ENCODE results near the gene MGST2.
"Not testable (repeated sequence)": the region's sequence is repeated elsewhere in the genome, so short reads cannot be mapped to it uniquely, and the experiment has no call there.

Gene MGST2

GRCh38 chr4:139672732-139673131 is 7.1 kb downstream of the MGST2 start:
- DNase-seq = no peak

- DNase-seq = no peak
Measured at GRCh38 chr4:139674875-139675550, 9.4 kb downstream of the MGST2 start.

- DNase-seq = no peak
Measured at GRCh38 chr4:139675651-139676050, 10.0 kb downstream of the MGST2 start.

GRCh38 chr4:139676365-139676764 is 10.7 kb downstream of the MGST2 start:
- DNase-seq = no peak

- DNase-seq = no peak
Measured at GRCh38 chr4:139676913-139677585, 11.4 kb downstream of the MGST2 start.

- DNase-seq = no peak
Measured at GRCh38 chr4:139682309-139682708, 16.7 kb downstream of the MGST2 start.

- no peak for DNase-seq
Measured at GRCh38 chr4:139682741-139683151, 17.1 kb downstream of the MGST2 start.

GRCh38 chr4:139684351-139684750 is 18.7 kb downstream of the MGST2 start:
- no peak for DNase-seq

- DNase-seq = no peak
Measured at GRCh38 chr4:139685180-139685579, 19.6 kb downstream of the MGST2 start.

GRCh38 chr4:139686130-139686529 is 20.5 kb downstream of the MGST2 start:
- DNase-seq = no peak

- DNase-seq = no peak
Measured at GRCh38 chr4:139686988-139687387, 21.4 kb downstream of the MGST2 start.

GRCh38 chr4:139689093-139689722 is 23.6 kb downstream of the MGST2 start:
- no peak for DNase-seq

GRCh38 chr4:139690419-139690818 is 24.8 kb downstream of the MGST2 start:
- no peak for DNase-seq

- DNase-seq = no peak
Measured at GRCh38 chr4:139692309-139693012, 26.8 kb downstream of the MGST2 start.

- DNase-seq = no peak
Measured at GRCh38 chr4:139694522-139695107, 29.0 kb downstream of the MGST2 start.

GRCh38 chr4:139696491-139696890 is 30.9 kb downstream of the MGST2 start:
- DNase-seq = no peak

- DNase-seq = not testable (repeated sequence)
Measured at GRCh38 chr4:139698167-139698925, 32.7 kb downstream of the MGST2 start.

- no peak for DNase-seq
Measured at GRCh38 chr4:139700568-139700967, 34.9 kb downstream of the MGST2 start.

GRCh38 chr4:139704915-139705485 is 39.4 kb downstream of the MGST2 start:
- DNase-seq = no peak

GRCh38 chr4:139709660-139710059 is 44.0 kb downstream of the MGST2 start:
- DNase-seq = no peak

GRCh38 chr4:139710073-139710472 is 44.5 kb downstream of the MGST2 start:
- no peak for DNase-seq

GRCh38 chr4:139711461-139711860 is 45.8 kb downstream of the MGST2 start:
- no peak for DNase-seq
